Stimulated activated memory B cell treated with anti-CD40 and anti-IgM and Interleukin-4, amounts not matched to agents 10 μg/mL and 1 μg/mL and 100 μg/mL, for 72 hours (primary cell): Measurements from ENCODE around the gene CALCR.

Source experiments
- ATAC-seq: fragments of 150-1000 bp; cut with Tn5 transposase; 2 replicates; pipeline ENCODE4 v1.10.0; 2021
- H3K27ac Mint-ChIP-seq: one replicate; pipeline ENCODE4 v1.8.0; 2022; ENCODE audit warnings: mild to moderate bottlenecking, mixed read lengths
- H3K27me3 Mint-ChIP-seq: one replicate; pipeline ENCODE4 v1.8.0; 2022; ENCODE audit warnings: mixed read lengths
- H3K36me3 Mint-ChIP-seq: one replicate; pipeline ENCODE4 v1.8.0; 2022; ENCODE audit warnings: mixed read lengths
- H3K4me1 Mint-ChIP-seq: one replicate; pipeline ENCODE4 v1.8.0; 2022; ENCODE audit warnings: mixed read lengths
- H3K4me3 Mint-ChIP-seq: one replicate; pipeline ENCODE4 v1.8.0; 2022; ENCODE audit warnings: mild to moderate bottlenecking, moderate library complexity, mixed read lengths
- H3K9me3 Mint-ChIP-seq: one replicate; pipeline ENCODE4 v1.8.0; 2022; ENCODE audit warnings: mixed read lengths

CALCR gene

GRCh38 chr7:93435791-93436190, 138.7 kb downstream of the CALCR start:
- Mint-ChIP-seq H3K9me3 (no peaks in the 10 kb centered on the region), H3K27me3 (peaks cover 1% of the 10 kb centered on the region), H3K27ac (no peak overlapping the region), H3K4me1 (peaks cover 12% of the 10 kb centered on the region), H3K4me3 (no peak overlapping the region), H3K36me3 (no peaks in the 10 kb centered on the region)
- no peak for ATAC-seq

- no peaks in the 10 kb centered on the region for H3K36me3 Mint-ChIP-seq
- H3K4me3 Mint-ChIP-seq: no peak overlapping the region
- H3K27ac Mint-ChIP-seq: no peak overlapping the region
- H3K9me3 Mint-ChIP-seq: no peaks in the 10 kb centered on the region
- peaks cover 22% of the 10 kb centered on the region for H3K4me1 Mint-ChIP-seq
- no peak for ATAC-seq
- no peaks in the 10 kb centered on the region for H3K27me3 Mint-ChIP-seq
Observed at GRCh38 chr7:93432130-93432529, 142.4 kb downstream of the CALCR start.

GRCh38 chr7:93430917-93431588, 143.5 kb downstream of the CALCR start:
- Mint-ChIP-seq H3K36me3 (no peaks in the 10 kb centered on the region), H3K9me3 (no peaks in the 10 kb centered on the region), H3K4me1 (peaks cover 31% of the 10 kb centered on the region), H3K27me3 (no peaks in the 10 kb centered on the region), H3K4me3 (peak overlapping the region; percentile 3), H3K27ac (peak overlapping the region; percentile 70)
- peak; percentile 70 for ATAC-seq

- no peaks in the 10 kb centered on the region for H3K27me3 Mint-ChIP-seq
- no peak for ATAC-seq
- peaks cover 32% of the 10 kb centered on the region for H3K4me1 Mint-ChIP-seq
- H3K4me3 Mint-ChIP-seq: no peak overlapping the region
- no peaks in the 10 kb centered on the region for H3K36me3 Mint-ChIP-seq
- H3K9me3 Mint-ChIP-seq: no peaks in the 10 kb centered on the region
- no peak overlapping the region for H3K27ac Mint-ChIP-seq
Observed at GRCh38 chr7:93429563-93429962, 145.0 kb downstream of the CALCR start.

GRCh38 chr7:93427107-93427506, 147.4 kb downstream of the CALCR start:
- Mint-ChIP-seq H3K27ac (no peak overlapping the region), H3K9me3 (no peaks in the 10 kb centered on the region), H3K4me3 (no peak overlapping the region), H3K36me3 (no peaks in the 10 kb centered on the region), H3K4me1 (peaks cover 32% of the 10 kb centered on the region), H3K27me3 (no peaks in the 10 kb centered on the region)
- ATAC-seq: no peak

- no peak overlapping the region for H3K27ac Mint-ChIP-seq
- H3K9me3 Mint-ChIP-seq: no peaks in the 10 kb centered on the region
- ATAC-seq: no peak
- H3K27me3 Mint-ChIP-seq: no peaks in the 10 kb centered on the region
- H3K36me3 Mint-ChIP-seq: no peaks in the 10 kb centered on the region
- H3K4me3 Mint-ChIP-seq: no peak overlapping the region
- H3K4me1 Mint-ChIP-seq: peaks cover 24% of the 10 kb centered on the region
Observed at GRCh38 chr7:93426155-93426696, 148.3 kb downstream of the CALCR start.

GRCh38 chr7:93414574-93414973, 159.9 kb downstream of the CALCR start:
- H3K4me1 Mint-ChIP-seq: no peaks in the 10 kb centered on the region
- H3K27ac Mint-ChIP-seq: no peak overlapping the region
- no peaks in the 10 kb centered on the region for H3K9me3 Mint-ChIP-seq
- ATAC-seq: no peak
- H3K4me3 Mint-ChIP-seq: no peak overlapping the region
- H3K36me3 Mint-ChIP-seq: no peaks in the 10 kb centered on the region
- H3K27me3 Mint-ChIP-seq: peaks cover 16% of the 10 kb centered on the region

GRCh38 chr7:93409324-93409723, 165.2 kb downstream of the CALCR start:
- no peaks in the 10 kb centered on the region for H3K27me3 Mint-ChIP-seq
- no peaks in the 10 kb centered on the region for H3K9me3 Mint-ChIP-seq
- no peak overlapping the region for H3K4me3 Mint-ChIP-seq
- no peak for ATAC-seq
- H3K27ac Mint-ChIP-seq: no peak overlapping the region
- H3K4me1 Mint-ChIP-seq: no peaks in the 10 kb centered on the region
- H3K36me3 Mint-ChIP-seq: no peaks in the 10 kb centered on the region

GRCh38 chr7:93407239-93407638, 167.3 kb downstream of the CALCR start:
- Mint-ChIP-seq H3K36me3 (no peaks in the 10 kb centered on the region), H3K27me3 (no peaks in the 10 kb centered on the region), H3K27ac (no peak overlapping the region), H3K4me1 (no peaks in the 10 kb centered on the region), H3K9me3 (no peaks in the 10 kb centered on the region), H3K4me3 (no peak overlapping the region)
- ATAC-seq: no peak

- no peak overlapping the region for H3K4me3 Mint-ChIP-seq
- no peaks in the 10 kb centered on the region for H3K27me3 Mint-ChIP-seq
- no peak for ATAC-seq
- no peak overlapping the region for H3K27ac Mint-ChIP-seq
- H3K9me3 Mint-ChIP-seq: no peaks in the 10 kb centered on the region
- H3K4me1 Mint-ChIP-seq: no peaks in the 10 kb centered on the region
- H3K36me3 Mint-ChIP-seq: no peaks in the 10 kb centered on the region
Observed at GRCh38 chr7:93402944-93403343, 171.6 kb downstream of the CALCR start.

- H3K9me3 Mint-ChIP-seq: no peaks in the 10 kb centered on the region
- H3K27ac Mint-ChIP-seq: no peak overlapping the region
- H3K36me3 Mint-ChIP-seq: no peaks in the 10 kb centered on the region
- ATAC-seq: no peak
- no peak overlapping the region for H3K4me3 Mint-ChIP-seq
- no peaks in the 10 kb centered on the region for H3K4me1 Mint-ChIP-seq
- no peaks in the 10 kb centered on the region for H3K27me3 Mint-ChIP-seq
Observed at GRCh38 chr7:93399642-93400041, 174.9 kb downstream of the CALCR start.

- Mint-ChIP-seq H3K9me3 (no peaks in the 10 kb centered on the region), H3K4me3 (no peak overlapping the region), H3K4me1 (peaks cover 6% of the 10 kb centered on the region), H3K36me3 (no peaks in the 10 kb centered on the region), H3K27ac (no peak overlapping the region), H3K27me3 (no peaks in the 10 kb centered on the region)
- ATAC-seq: no peak
Observed at GRCh38 chr7:93392984-93393383, 181.5 kb downstream of the CALCR start.

- H3K4me1 Mint-ChIP-seq: peaks cover 6% of the 10 kb centered on the region
- no peaks in the 10 kb centered on the region for H3K36me3 Mint-ChIP-seq
- H3K27ac Mint-ChIP-seq: no peak overlapping the region
- ATAC-seq: no peak
- no peaks in the 10 kb centered on the region for H3K9me3 Mint-ChIP-seq
- no peak overlapping the region for H3K4me3 Mint-ChIP-seq
- no peaks in the 10 kb centered on the region for H3K27me3 Mint-ChIP-seq
Observed at GRCh38 chr7:93390660-93391059, 183.9 kb downstream of the CALCR start.

GRCh38 chr7:93382362-93382761, 192.2 kb downstream of the CALCR start:
- no peaks in the 10 kb centered on the region for H3K27me3 Mint-ChIP-seq
- H3K27ac Mint-ChIP-seq: no peak overlapping the region
- peaks cover 3% of the 10 kb centered on the region for H3K9me3 Mint-ChIP-seq
- no peaks in the 10 kb centered on the region for H3K36me3 Mint-ChIP-seq
- H3K4me3 Mint-ChIP-seq: no peak overlapping the region
- peaks cover 24% of the 10 kb centered on the region for H3K4me1 Mint-ChIP-seq
- ATAC-seq: no peak

- Mint-ChIP-seq H3K9me3 (peaks cover 3% of the 10 kb centered on the region), H3K36me3 (no peaks in the 10 kb centered on the region), H3K4me1 (peaks cover 37% of the 10 kb centered on the region), H3K27me3 (no peaks in the 10 kb centered on the region), H3K4me3 (no peak overlapping the region), H3K27ac (no peak overlapping the region)
- no peak for ATAC-seq
Observed at GRCh38 chr7:93378131-93378760, 196.3 kb downstream of the CALCR start.

GRCh38 chr7:93375603-93376002, 198.9 kb downstream of the CALCR start:
- Mint-ChIP-seq H3K36me3 (no peaks in the 10 kb centered on the region), H3K4me1 (peaks cover 37% of the 10 kb centered on the region), H3K9me3 (no peaks in the 10 kb centered on the region), H3K27me3 (no peaks in the 10 kb centered on the region), H3K4me3 (no peak overlapping the region), H3K27ac (no peak overlapping the region)
- peak; percentile 70 for ATAC-seq
